ENCODE measurements around the gene LYSMD1. TPM values are rescaled to one million over a fixed set of nuclear protein-coding genes. Genes with fewer than 3 reads are reported as not detected.

LYSMD1 gene
- total RNA-seq, 1 donor from 2014 or later, result 10.0 TPM

DNA sequence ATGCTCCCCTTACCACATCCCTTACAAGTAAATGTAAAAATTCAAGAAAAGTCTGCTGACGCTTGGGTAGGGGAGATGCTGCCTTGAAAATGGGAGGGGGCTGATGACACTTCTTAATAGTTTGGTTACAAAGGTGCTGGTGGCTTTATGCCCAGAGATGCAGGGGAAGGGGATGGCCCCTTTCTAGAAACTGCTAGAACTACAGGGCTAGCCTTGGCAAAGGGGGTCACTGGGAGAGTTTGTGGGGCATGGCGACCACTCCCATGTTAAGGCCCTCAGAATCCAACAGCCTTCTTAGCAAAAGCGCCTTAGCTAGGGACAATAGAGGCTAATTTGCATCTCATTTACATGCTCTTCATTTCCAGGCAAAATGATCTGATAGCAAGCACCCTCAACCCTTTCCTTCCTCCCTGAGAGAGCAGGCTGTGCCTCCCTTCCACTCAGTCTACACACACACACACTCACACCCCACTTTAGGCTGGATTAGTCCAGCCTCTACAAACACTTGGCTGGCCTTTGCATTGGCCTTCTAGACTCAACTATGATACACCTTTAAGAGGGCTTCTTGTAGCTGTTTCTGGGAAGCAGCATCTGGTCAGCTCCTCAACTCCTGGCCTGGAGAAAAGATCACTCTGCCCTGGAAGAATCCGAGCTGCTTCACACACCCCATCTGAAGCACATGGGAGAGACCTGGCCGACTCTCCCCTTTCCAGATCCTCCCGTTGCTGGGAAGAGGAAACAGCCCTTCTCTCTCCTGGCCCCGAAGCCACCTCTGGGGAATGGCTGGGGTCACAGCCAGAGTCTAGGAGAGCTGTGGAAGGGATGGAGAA, 21.0 kb downstream of the LYSMD1 start:
- Mint-ChIP-seq H3K27ac (ENCODE audit: unreplicated experiment) (peak overlapping the region; percentile 1), H3K9me3 (ENCODE audit: low read depth) (no peaks in the 10 kb centered on the region), H3K4me1 (ENCODE audit: low read depth) (peaks cover 36% of the 10 kb centered on the region), H3K27me3 (ENCODE audit: low read depth) (no peaks in the 10 kb centered on the region), H3K4me3 (ENCODE audit: unreplicated experiment) (no peak overlapping the region), H3K36me3 (ENCODE audit: low read depth) (no peaks in the 10 kb centered on the region)
- DNase-seq (ENCODE audit: low spot score), result peak; percentile 50
- TF ChIP-seq, protein P1, sequence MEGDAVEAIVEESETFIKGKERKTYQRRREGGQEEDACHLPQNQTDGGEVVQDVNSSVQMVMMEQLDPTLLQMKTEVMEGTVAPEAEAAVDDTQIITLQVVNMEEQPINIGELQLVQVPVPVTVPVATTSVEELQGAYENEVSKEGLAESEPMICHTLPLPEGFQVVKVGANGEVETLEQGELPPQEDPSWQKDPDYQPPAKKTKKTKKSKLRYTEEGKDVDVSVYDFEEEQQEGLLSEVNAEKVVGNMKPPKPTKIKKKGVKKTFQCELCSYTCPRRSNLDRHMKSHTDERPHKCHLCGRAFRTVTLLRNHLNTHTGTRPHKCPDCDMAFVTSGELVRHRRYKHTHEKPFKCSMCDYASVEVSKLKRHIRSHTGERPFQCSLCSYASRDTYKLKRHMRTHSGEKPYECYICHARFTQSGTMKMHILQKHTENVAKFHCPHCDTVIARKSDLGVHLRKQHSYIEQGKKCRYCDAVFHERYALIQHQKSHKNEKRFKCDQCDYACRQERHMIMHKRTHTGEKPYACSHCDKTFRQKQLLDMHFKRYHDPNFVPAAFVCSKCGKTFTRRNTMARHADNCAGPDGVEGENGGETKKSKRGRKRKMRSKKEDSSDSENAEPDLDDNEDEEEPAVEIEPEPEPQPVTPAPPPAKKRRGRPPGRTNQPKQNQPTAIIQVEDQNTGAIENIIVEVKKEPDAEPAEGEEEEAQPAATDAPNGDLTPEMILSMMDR (IDR thresholded peaks at IDR 0.05), result no peak

DNA sequence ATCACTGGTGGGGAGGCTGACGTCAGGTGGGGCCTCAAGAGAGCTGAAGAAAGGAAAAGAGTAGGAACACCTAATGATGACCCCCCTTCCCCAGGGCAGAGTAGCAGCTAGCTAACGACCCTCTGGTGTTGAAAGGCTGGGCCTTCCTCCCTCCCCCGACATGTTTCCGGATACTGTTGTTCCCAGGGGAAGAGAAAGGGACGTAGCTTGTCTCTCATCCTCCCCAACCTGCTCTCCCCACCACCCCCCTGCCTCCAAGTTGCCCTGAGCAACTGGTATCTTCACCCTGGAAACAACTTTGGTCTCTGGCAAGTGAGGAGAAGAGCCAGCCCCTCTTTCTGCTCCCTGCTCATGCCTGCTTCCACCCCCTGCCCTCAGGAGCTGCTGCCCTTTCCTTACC, 21.7 kb downstream of the LYSMD1 start:
- H3K27me3 Mint-ChIP-seq (ENCODE audit: low read depth), result no peaks in the 10 kb centered on the region

DNA sequence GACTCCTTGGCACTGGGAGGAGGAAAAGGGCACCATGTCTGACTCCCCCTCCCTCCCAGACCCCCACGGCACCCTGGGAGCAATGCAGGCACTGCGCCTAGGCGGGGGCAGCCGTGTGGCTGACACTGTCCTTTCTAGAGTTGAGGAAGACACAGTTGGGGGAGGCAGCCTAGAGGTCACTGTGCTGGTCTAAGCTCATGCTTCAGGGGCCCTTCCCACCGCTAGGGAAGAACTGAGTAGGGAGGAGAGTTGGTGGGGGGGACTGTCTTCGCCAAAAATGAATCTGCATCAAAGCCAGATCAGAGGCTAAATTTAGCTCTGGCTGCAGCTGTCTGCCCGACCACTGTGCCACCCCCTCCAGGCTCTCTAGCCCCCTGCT, 22.7 kb downstream of the LYSMD1 start:
- Mint-ChIP-seq H3K4me1 (ENCODE audit: low read depth) (peaks cover 36% of the 10 kb centered on the region), H3K9me3 (ENCODE audit: low read depth) (no peaks in the 10 kb centered on the region), H3K36me3 (ENCODE audit: low read depth) (no peaks in the 10 kb centered on the region), H3K27me3 (ENCODE audit: low read depth) (no peaks in the 10 kb centered on the region), H3K4me3 (ENCODE audit: unreplicated experiment) (no peak overlapping the region), H3K27ac (ENCODE audit: unreplicated experiment) (no peak overlapping the region)
- TF ChIP-seq, protein P1 (IDR thresholded peaks at IDR 0.05), result no peak
- peak; percentile 61 for DNase-seq (ENCODE audit: low spot score)

More for the DNA sequence above, 21.7 kb downstream of the LYSMD1 start:
- H3K4me3 Mint-ChIP-seq (ENCODE audit: unreplicated experiment), result no peak overlapping the region
- TF ChIP-seq, protein P1 (IDR thresholded peaks at IDR 0.05), result no peak
- DNase-seq (ENCODE audit: low spot score), result peak; percentile 37
- no peak overlapping the region for H3K27ac Mint-ChIP-seq (ENCODE audit: unreplicated experiment)
- no peaks in the 10 kb centered on the region for H3K36me3 Mint-ChIP-seq (ENCODE audit: low read depth)
- no peaks in the 10 kb centered on the region for H3K9me3 Mint-ChIP-seq (ENCODE audit: low read depth)
- peaks cover 36% of the 10 kb centered on the region for H3K4me1 Mint-ChIP-seq (ENCODE audit: low read depth)

DNA sequence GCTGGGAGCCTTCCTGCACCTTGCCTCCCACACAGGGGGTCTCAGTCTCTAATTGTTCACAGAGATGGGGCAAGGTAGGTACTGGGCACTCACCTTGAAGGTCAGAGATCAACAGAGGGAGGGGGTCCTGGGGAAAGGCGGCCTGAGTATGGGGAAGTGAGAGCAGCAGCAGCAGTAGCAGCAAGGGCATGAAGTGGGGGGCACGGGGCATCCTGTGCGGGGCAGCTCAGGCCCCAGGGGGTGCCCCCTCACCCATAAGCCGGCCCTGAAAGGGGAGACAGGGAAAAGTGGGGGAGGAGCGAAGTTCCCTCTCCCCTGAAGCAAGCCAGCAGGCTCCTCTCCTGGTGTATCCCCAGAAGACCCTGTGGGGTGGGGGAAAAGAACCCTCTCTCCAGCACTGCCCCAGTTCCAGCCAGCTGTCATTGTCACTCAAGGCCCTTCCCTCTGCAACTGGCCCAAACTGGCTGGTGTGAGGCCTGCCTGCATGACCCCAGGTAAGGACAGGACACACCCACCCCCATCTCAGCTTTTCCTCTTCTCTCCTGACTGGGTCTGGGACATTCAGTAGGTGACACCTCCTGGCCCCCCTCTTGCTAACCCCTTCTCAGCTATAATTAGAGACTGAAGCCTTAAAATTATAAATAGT, 23.2 kb downstream of the LYSMD1 start:
- H3K4me1 Mint-ChIP-seq (ENCODE audit: low read depth), result peaks cover 33% of the 10 kb centered on the region
- TF ChIP-seq, protein P1 (IDR thresholded peaks at IDR 0.05), result no peak
- DNase-seq (ENCODE audit: low spot score), result peak; percentile 68
- no peaks in the 10 kb centered on the region for H3K9me3 Mint-ChIP-seq (ENCODE audit: low read depth)
- H3K27me3 Mint-ChIP-seq (ENCODE audit: low read depth), result no peaks in the 10 kb centered on the region
- no peak overlapping the region for H3K27ac Mint-ChIP-seq (ENCODE audit: unreplicated experiment)
- H3K36me3 Mint-ChIP-seq (ENCODE audit: low read depth), result no peaks in the 10 kb centered on the region
- no peak overlapping the region for H3K4me3 Mint-ChIP-seq (ENCODE audit: unreplicated experiment)

DNA sequence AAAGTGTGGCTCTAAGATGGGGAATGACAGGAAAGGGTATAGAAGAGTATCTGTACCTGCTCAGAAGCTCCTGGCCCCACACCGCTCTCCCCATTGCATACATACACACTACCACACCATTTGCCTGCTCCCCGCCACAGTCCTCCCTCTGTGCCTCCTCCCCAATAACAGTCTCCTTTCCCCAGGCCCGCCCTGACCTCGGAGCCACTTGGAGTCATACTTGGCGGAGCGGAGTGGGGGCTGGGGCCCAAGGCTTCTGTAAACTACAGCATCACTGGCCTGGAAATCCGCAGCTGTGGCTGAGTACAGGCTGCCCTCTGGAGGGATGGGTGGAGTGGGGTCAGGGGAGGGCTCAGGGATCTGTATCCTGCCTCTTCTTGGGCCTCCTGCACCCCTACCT, 27.9 kb downstream of the LYSMD1 start:
- H3K36me3 Mint-ChIP-seq (ENCODE audit: low read depth), result peaks cover 8% of the 10 kb centered on the region
- DNase-seq (ENCODE audit: low spot score), result no peak
- H3K4me3 Mint-ChIP-seq (ENCODE audit: unreplicated experiment), result no peak overlapping the region
- H3K27me3 Mint-ChIP-seq (ENCODE audit: low read depth), result peaks cover 2% of the 10 kb centered on the region
- H3K27ac Mint-ChIP-seq (ENCODE audit: unreplicated experiment), result no peak overlapping the region
- H3K9me3 Mint-ChIP-seq (ENCODE audit: low read depth), result no peaks in the 10 kb centered on the region
- H3K4me1 Mint-ChIP-seq (ENCODE audit: low read depth), result no peaks in the 10 kb centered on the region
- TF ChIP-seq, protein P1 (IDR thresholded peaks at IDR 0.05), result no peak

All from chondrocyte (in vitro differentiated cells).